Transverse colon (tissue), 4 donors: ENCODE measurements around the gene AKR1C1.
"Not testable (repeated sequence)": the region's sequence is repeated elsewhere in the genome, so short reads cannot be mapped to it uniquely, and the experiment has no call there.

Source experiments
- CTCF ChIP-seq, 5 experiments: fragments of 200-600 bp in 3 of 5; fragments of 450-650 bp in 2 of 5; sonication (generic) in 3 of 5; IDR thresholded peaks; 1 replicate in 2 of 5; 2 replicates in 3 of 5; pipeline ENCODE4 v1.5.1; 2016 to 2017; ENCODE audit warnings: antibody characterized with exemption in 5 of 5, inconsistent platforms in 3 of 5, mild to moderate bottlenecking in 2 of 5, moderate library complexity in 1 of 5
- EP300 ChIP-seq: sonication (generic); formaldehyde crosslinking; IDR thresholded peaks from one replicate; pipeline ENCODE4 v1.6.1; 2017; ENCODE audit warnings: antibody characterized with exemption, low read depth
- POLR2AphosphoS5 ChIP-seq, 3 donors: sonication (generic); formaldehyde crosslinking; IDR thresholded peaks; one replicate each; pipeline ENCODE4 v1.6.1; 2016; ENCODE audit warnings: antibody characterized with exemption in 3 of 3

- not testable (repeated sequence) for TF ChIP-seq POLR2AphosphoS5 (IDR thresholded peaks at IDR 0.05); EP300; CTCF (IDR thresholded peaks at IDR 0.05)
Observed at GRCh38 chr10:4961558-4961957, 1.7 kb upstream of the AKR1C1 start.
